HepG2 (cell line): Measurements from ENCODE around the gene FGF3. TPM values are rescaled to one million over a fixed set of nuclear protein-coding genes. Genes with fewer than 3 reads are reported as not detected.

Source experiments
- ATAC-seq: fragments of 200-7000 bp; cut with Tn5 transposase; 3 replicates; pipeline ENCODE4 v1.9.1; 2020; ENCODE audit warnings: mild to moderate bottlenecking, moderate library complexity
- BruUV-seq: library from RNA; stranded (reverse); fragments of 400-500 nt; replicated peaks from 2 replicates; lab custom pipeline; 2021; lab: Mats Ljungman, UMichigan
- CTCF ChIA-PET: fragments of 300-600 bp; formaldehyde crosslinking; extraction: SDS; loops from one replicate; lab custom pipeline; 2021; ENCODE audit warnings: low total read pairs, inconsistent platforms, low intra/inter-chr PET ratio; lab: Yijun Ruan, JAX
- POLR2A ChIA-PET: fragments of 350-600 bp; sonication (Branson Sonifier 250); formaldehyde crosslinking; loops from one replicate; lab custom pipeline; 2020; ENCODE audit warnings: antibody characterized with exemption, inconsistent platforms; lab: Yijun Ruan, JAX
- DNase-seq: peaks from one replicate; pipeline ENCODE4 v3.0.0-alpha.2; 2015; ENCODE audit warnings: low spot score
- FAIRE-seq: peaks from 3 replicates; lab custom pipeline; 2011; peaks lifted over from hg19 to GRCh38; lab: Jason Lieb, UNC
- H2AFZ ChIP-seq: one replicate; pipeline ENCODE4 v1.6.1; 2011; ENCODE audit warnings: low read length, inconsistent platforms
- H3K27ac ChIP-seq: fragments of 300-600 bp; 3 replicates; pipeline ENCODE4 v1.8.0; 2011; ENCODE audit warnings: mixed run types, mild to moderate bottlenecking, mixed read lengths, low read length, inconsistent platforms; ENCODE audit not compliant: insufficient read depth; ENCODE audit errors: extremely low read length
- H3K27me3 ChIP-seq, 2 experiments: fragments of 200-600 bp in 1 of 2; 2 replicates in 1 of 2; 3 replicates in 1 of 2; pipeline versions ENCODE4 v1.6.0 to v1.8.0; 2011; ENCODE audit warnings: low read length in 2 of 2, mild to moderate bottlenecking in 2 of 2, moderate library complexity in 2 of 2, inconsistent platforms in 1 of 2; ENCODE audit not compliant: insufficient read depth in 2 of 2, control insufficient read depth in 1 of 2
- H3K36me3 ChIP-seq, 2 experiments: fragments of 200-600 bp in 1 of 2; replicated peaks in 1 of 2; 2 replicates in 1 of 2; 3 replicates in 1 of 2; pipeline versions ENCODE4 v1.5.1 to v1.8.0; 2011; ENCODE audit warnings: low read length in 2 of 2, inconsistent platforms in 1 of 2; ENCODE audit not compliant: insufficient read depth in 2 of 2, control insufficient read depth in 1 of 2
- H3K4me1 ChIP-seq: 2 replicates; pipeline ENCODE4 v1.5.1; 2012; ENCODE audit warnings: low read length, inconsistent platforms; ENCODE audit not compliant: insufficient read depth
- H3K4me2 ChIP-seq: 2 replicates; pipeline ENCODE4 v1.6.0; 2011; ENCODE audit warnings: low read depth, low read length, inconsistent platforms
- H3K4me3 ChIP-seq, 3 experiments: fragments of 200-600 bp in 1 of 3; sonication (generic), shearing (Covaris generic) in 1 of 3; replicated peaks in 1 of 3; 2 replicates each; pipeline ENCODE4 v1.5.1; 2011 to 2016; ENCODE audit warnings: low read length in 3 of 3, inconsistent platforms in 2 of 3, low read depth in 2 of 3, mild to moderate bottlenecking in 2 of 3, control low read depth in 1 of 3, mixed read lengths in 1 of 3; ENCODE audit not compliant: insufficient read depth in 1 of 3
- H3K79me2 ChIP-seq: one replicate; pipeline ENCODE4 v1.6.1; 2011; ENCODE audit warnings: low read length, inconsistent platforms; ENCODE audit not compliant: insufficient read depth
- H3K9ac ChIP-seq: 2 replicates; pipeline ENCODE4 v1.6.0; 2011; ENCODE audit warnings: mild to moderate bottlenecking, low read depth, low read length, inconsistent platforms; ENCODE audit not compliant: insufficient read depth
- H3K9me3 ChIP-seq: 2 replicates; pipeline ENCODE4 v1.5.1; 2012; ENCODE audit warnings: mild to moderate bottlenecking, low read length
- H4K20me1 ChIP-seq: 2 replicates; pipeline ENCODE4 v1.6.0; 2011; ENCODE audit warnings: inconsistent platforms, mild to moderate bottlenecking, low read length, moderate library complexity; ENCODE audit not compliant: insufficient read depth
- AHR ChIP-seq: IDR thresholded peaks from 2 replicates; pipeline ENCODE4 v1.6.1; 2018; ENCODE audit warnings: missing genetic modification reagents, missing compliant biosample characterization
- ATF7 ChIP-seq, 2 experiments: fragments of 450-650 bp in 1 of 2; sonication (generic) in 1 of 2; formaldehyde crosslinking in 1 of 2; IDR thresholded peaks; 2 replicates each; pipeline versions ENCODE4 v1.4.0 to v1.6.1; 2016 to 2020; ENCODE audit warnings: antibody characterized with exemption in 1 of 2, mild to moderate bottlenecking in 1 of 2, missing genetic modification reagents in 1 of 2
- CBX2 ChIP-seq, 2 experiments: fragments of 200-600 bp in 1 of 2; sonication (generic); formaldehyde crosslinking in 1 of 2; IDR thresholded peaks; 2 replicates each; pipeline versions ENCODE4 v1.7.0 to v1.8.1; 2018 to 2022; ENCODE audit warnings: low read depth in 2 of 2, low read length in 1 of 2, mild to moderate bottlenecking in 1 of 2, missing genetic modification reagents in 1 of 2
- FOXP1 ChIP-seq, 2 experiments: fragments of 450-650 bp in 1 of 2; IDR thresholded peaks; 2 replicates each; pipeline ENCODE4 v1.6.1; 2017 to 2018; ENCODE audit warnings: antibody characterized with exemption in 1 of 2
- IKZF1 ChIP-seq: fragments of 450-650 bp; IDR thresholded peaks from 2 replicates; pipeline ENCODE4 v1.7.1; 2016
- KLF16 ChIP-seq, 2 experiments: sonication (generic) in 1 of 2; formaldehyde crosslinking in 1 of 2; IDR thresholded peaks; 2 replicates each; pipeline versions ENCODE4 v1.6.1 to v1.8.0; 2016 to 2023; ENCODE audit warnings: missing genetic modification reagents in 2 of 2, missing compliant biosample characterization in 1 of 2
- NR2C2 ChIP-seq: sonication (generic); formaldehyde crosslinking; IDR thresholded peaks from 2 replicates; pipeline ENCODE4 v1.4.0; 2020; ENCODE audit warnings: missing genetic modification reagents, mild to moderate bottlenecking, moderate library complexity, borderline replicate concordance
- PLRG1 ChIP-seq: fragments of 450-650 bp; conservative IDR thresholded peaks from 2 replicates; pipeline ENCODE4 v1.6.1; 2016
- POGK ChIP-seq: sonication (generic); formaldehyde crosslinking; conservative IDR thresholded peaks from 2 replicates; pipeline ENCODE4 v1.8.0; 2022; ENCODE audit warnings: mild to moderate bottlenecking, moderate library complexity, missing genetic modification reagents
- RBM22 ChIP-seq: fragments of 200-400 bp; formaldehyde crosslinking; optimal IDR thresholded peaks from 2 replicates; pipeline ENCODE3; 2017; ENCODE audit warnings: mild to moderate bottlenecking, low read length, moderate library complexity
- SALL2 ChIP-seq: sonication (generic); formaldehyde crosslinking; IDR thresholded peaks from 2 replicates; pipeline ENCODE4 v1.8.1; 2023; ENCODE audit warnings: mild to moderate bottlenecking, missing genetic modification reagents, inconsistent platforms
- SIN3B ChIP-seq: fragments of 150-350 bp; IDR thresholded peaks from 2 replicates; pipeline ENCODE4 v1.6.1; 2014; ENCODE audit warnings: low read length
- TRIM24 ChIP-seq: sonication (generic); formaldehyde crosslinking; IDR thresholded peaks from 2 replicates; pipeline ENCODE4 v1.8.0; 2022; ENCODE audit warnings: mild to moderate bottlenecking, missing genetic modification reagents
- ZNF367 ChIP-seq: sonication (generic); formaldehyde crosslinking; IDR thresholded peaks from 2 replicates; pipeline ENCODE4 v1.4.0; 2020; ENCODE audit warnings: missing genetic modification reagents, borderline replicate concordance
- ZNF720 ChIP-seq: sonication (generic); formaldehyde crosslinking; IDR thresholded peaks from 2 replicates; pipeline ENCODE4 v1.4.0; 2020; ENCODE audit warnings: missing genetic modification reagents
- ZNF782 ChIP-seq: sonication (generic); formaldehyde crosslinking; IDR thresholded peaks from 2 replicates; pipeline ENCODE4 v1.4.0; 2020; ENCODE audit warnings: missing genetic modification reagents, mild to moderate bottlenecking, borderline replicate concordance
- ZSCAN9 ChIP-seq: IDR thresholded peaks from 2 replicates; pipeline ENCODE4 v1.6.1; 2016; ENCODE audit warnings: borderline replicate concordance
- WGBS: methylation state at CpG from one replicate; pipeline ENCODE4 v1.1.6; 2017; ENCODE audit warnings: low lambda C conversion rate; 5-methylcytosine and 5-hydroxymethylcytosine counted together
- in situ Hi-C: cut with HindIII; loops from 2 replicates; pipeline ENCODE4 v1.10.0; 2017; ENCODE audit warnings: low pct_unique_long_range_greater_than_20kb; ENCODE audit not compliant: extremely low pct_ligation_motif_present
- intact Hi-C: fragments of 100-400 bp; cut with micrococcal nuclease; formaldehyde crosslinking; loops from one replicate; pipeline ENCODE4 v1.10.0; 2022; ENCODE audit not compliant: unreplicated experiment
- polyA plus RNA-seq, 8 experiments: library from polyadenylated mRNA; depleted of rRNA in 3 of 8; stranded (reverse) in 7 of 8; unstranded in 1 of 8; fragments of >200 nt; fragmentation: Illumina TruSeq in 4 of 8; extraction: Trizol in 4 of 8; gene quantifications; 2 replicates each; pipeline versions ENCODE4 v1.2.1 to v1.2.3, GENCODE V29; 2011 to 2016; ENCODE audit warnings: low read depth in 4 of 8, missing spikeins in 1 of 8, mixed read lengths in 1 of 8; ENCODE audit not compliant: insufficient read depth in 1 of 8
- total RNA-seq, 5 experiments: library from RNA; depleted of rRNA; stranded (reverse); fragments of >200 nt; fragmentation: Illumina TruSeq; extraction: Trizol; gene quantifications; 2 replicates each; pipeline ENCODE4 v1.2.3, GENCODE V29; 2016; ENCODE audit warnings: low read depth in 1 of 5
- TF ChIP-seq, protein P1 (sequence below): sonication (generic); formaldehyde crosslinking; IDR thresholded peaks from 2 replicates; pipeline ENCODE4 v1.5.0; 2020; ENCODE audit warnings: mild to moderate bottlenecking, missing genetic modification reagents, moderate library complexity
- TF ChIP-seq, protein P2 (sequence below): sonication (generic); formaldehyde crosslinking; IDR thresholded peaks from 2 replicates; pipeline ENCODE4 v1.5.1; 2020; ENCODE audit warnings: missing genetic modification reagents, mild to moderate bottlenecking, borderline replicate concordance

FGF3 gene
- total and polyA plus RNA-seq, 2 of the 13 experiments (the other 11 are each of a cell fraction or from before 2014, with no cell fraction given), result not detected

GRCh38 chr11:69841170-69841858 lies 22.1 kb upstream of the FGF3 start:
- H3K4me1 ChIP-seq, result no peaks in the 10 kb centered on the region
- no peak overlapping the region for H3K4me3 ChIP-seq
- intact Hi-C loops, result loop anchor here (5.0 kb wide), 1 partner anchor 154 kb away; no protein-coding TSS in a partner anchor
- FAIRE-seq (no peak), DNase-seq (no peak), ATAC-seq (no peak)
- no peak overlapping the region for H2AFZ ChIP-seq
- H3K9ac ChIP-seq, result no peak overlapping the region
- peaks cover 0 to 9% of the 10 kb centered on the region in 2 experiments; a peak in 3 of 5 replicates for H3K27me3 ChIP-seq
- 6% methylated on average over 2 of the region's 4 CpGs for WGBS
- ChIA-PET POLR2A (no interaction called here), CTCF (interaction anchor here (1.8 kb wide), 1 partner anchor 156 kb away, joined by 6 read pairs; no protein-coding TSS in a partner anchor)
- no peak overlapping the region for H3K4me2 ChIP-seq
- H4K20me1 ChIP-seq, result 0 out of 2 replicates have a peak, but pooled peaks cover 3% of the 10 kb centered on the region
- BruUV-seq, result no TSS peak
- H3K79me2 ChIP-seq, result no peaks in the 10 kb centered on the region
- H3K9me3 ChIP-seq, result no peaks in the 10 kb centered on the region
- no peaks in the 10 kb centered on the region for H3K36me3 ChIP-seq
- in situ Hi-C loops, result no loop called here
- H3K27ac ChIP-seq, result no peak overlapping the region
- TF ChIP-seq RBM22, result no peak
- TF ChIP-seq ZSCAN9 (CRISPR knock-in tag), result no peak
- TF ChIP-seq FOXP1 (IDR thresholded peaks at IDR 0.05), result peak; percentile 14; the same call in 1 of the 2 replicates
- no peak for TF ChIP-seq FOXP1 (CRISPR knock-in tag; IDR thresholded peaks at IDR 0.05)
- TF ChIP-seq CBX2 (IDR thresholded peaks at IDR 0.05; ENCODE audit: low read depth, low read length), result no peak
- TF ChIP-seq CBX2 (CRISPR knock-in tag; IDR thresholded peaks at IDR 0.05; ENCODE audit: low read depth), result no peak
- TF ChIP-seq, protein P1, sequence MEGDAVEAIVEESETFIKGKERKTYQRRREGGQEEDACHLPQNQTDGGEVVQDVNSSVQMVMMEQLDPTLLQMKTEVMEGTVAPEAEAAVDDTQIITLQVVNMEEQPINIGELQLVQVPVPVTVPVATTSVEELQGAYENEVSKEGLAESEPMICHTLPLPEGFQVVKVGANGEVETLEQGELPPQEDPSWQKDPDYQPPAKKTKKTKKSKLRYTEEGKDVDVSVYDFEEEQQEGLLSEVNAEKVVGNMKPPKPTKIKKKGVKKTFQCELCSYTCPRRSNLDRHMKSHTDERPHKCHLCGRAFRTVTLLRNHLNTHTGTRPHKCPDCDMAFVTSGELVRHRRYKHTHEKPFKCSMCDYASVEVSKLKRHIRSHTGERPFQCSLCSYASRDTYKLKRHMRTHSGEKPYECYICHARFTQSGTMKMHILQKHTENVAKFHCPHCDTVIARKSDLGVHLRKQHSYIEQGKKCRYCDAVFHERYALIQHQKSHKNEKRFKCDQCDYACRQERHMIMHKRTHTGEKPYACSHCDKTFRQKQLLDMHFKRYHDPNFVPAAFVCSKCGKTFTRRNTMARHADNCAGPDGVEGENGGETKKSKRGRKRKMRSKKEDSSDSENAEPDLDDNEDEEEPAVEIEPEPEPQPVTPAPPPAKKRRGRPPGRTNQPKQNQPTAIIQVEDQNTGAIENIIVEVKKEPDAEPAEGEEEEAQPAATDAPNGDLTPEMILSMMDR (CRISPR knock-in tag), result no peak
- no peak for TF ChIP-seq SIN3B
- no peak for TF ChIP-seq AHR
- TF ChIP-seq ZNF367, result no peak
- TF ChIP-seq NR2C2 (CRISPR knock-in tag), result no peak
- TF ChIP-seq, protein P2, sequence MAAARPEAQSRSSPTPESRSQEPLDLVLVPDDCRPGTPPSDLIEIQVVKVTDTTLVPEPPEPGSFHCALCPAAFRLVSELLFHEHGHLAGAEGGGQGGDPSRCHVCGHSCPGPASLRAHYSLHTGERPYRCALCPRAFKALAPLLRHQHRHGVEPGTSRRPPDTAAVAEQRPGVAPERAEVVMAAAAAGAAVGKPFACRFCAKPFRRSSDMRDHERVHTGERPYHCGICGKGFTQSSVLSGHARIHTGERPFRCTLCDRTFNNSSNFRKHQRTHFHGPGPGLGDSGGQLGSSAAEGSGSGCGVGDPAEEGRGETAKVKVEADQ (CRISPR knock-in tag), result no peak
- TF ChIP-seq ATF7 (IDR thresholded peaks at IDR 0.05), result 0 out of 2 replicates have a peak, but pooled peaks have one; percentile 12
- no peak for TF ChIP-seq ATF7 (CRISPR knock-in tag; IDR thresholded peaks at IDR 0.05)
- TF ChIP-seq ZNF782 (CRISPR knock-in tag), result no peak
- no peak for TF ChIP-seq KLF16 (CRISPR knock-in tag; IDR thresholded peaks at IDR 0.05)
- TF ChIP-seq PLRG1, result 0 out of 2 replicates have a peak, but pooled peaks have one; percentile 45
- no peak for TF ChIP-seq TRIM24 (CRISPR knock-in tag)
- TF ChIP-seq IKZF1, result peak; percentile 58; the same call in 1 of the 2 replicates
- TF ChIP-seq ZNF720 (CRISPR knock-in tag), result no peak
- TF ChIP-seq SALL2 (CRISPR knock-in tag), result no peak
- TF ChIP-seq POGK, result no peak
